ENCODE results near the gene FGGY.

FGGY gene

DNA sequence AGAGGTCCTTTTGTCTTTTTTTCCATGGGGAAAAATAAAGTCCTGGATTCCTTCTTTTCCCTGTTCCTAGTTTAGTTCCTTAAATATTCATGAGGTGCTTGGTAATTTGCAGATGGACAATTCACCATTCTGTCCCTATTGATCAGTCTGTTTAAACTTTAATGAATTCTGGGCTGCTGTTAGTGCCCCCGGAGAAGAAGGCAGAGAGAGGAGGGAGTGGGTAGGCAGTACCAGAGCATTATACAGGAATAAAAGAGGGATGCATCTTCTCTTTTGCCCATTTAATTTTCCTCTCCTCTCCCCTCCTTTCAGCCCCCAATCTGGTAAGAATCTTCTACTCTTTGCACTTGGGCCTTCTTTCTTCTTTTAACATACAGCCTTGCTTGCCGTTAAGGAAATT lies 25.9 kb downstream of the FGGY start:
- Histone ChIP-seq H3K9ac (ENCODE audit: low read length) (no peak overlapping the region), H3K27me3 (ENCODE audit: control insufficient read depth, insufficient read depth, low read length) (no peaks in the 10 kb centered on the region), H3K36me3 (ENCODE audit: control insufficient read depth, insufficient read depth, low read length) (no peaks in the 10 kb centered on the region), H3K9me3 (ENCODE audit: control insufficient read depth, low read length) (no peaks in the 10 kb centered on the region), H3K4me3 (ENCODE audit: low read length) (no peak overlapping the region), H3K4me1 (ENCODE audit: control insufficient read depth, insufficient read depth, low read length) (peaks cover under 1% of the 10 kb centered on the region)

DNA sequence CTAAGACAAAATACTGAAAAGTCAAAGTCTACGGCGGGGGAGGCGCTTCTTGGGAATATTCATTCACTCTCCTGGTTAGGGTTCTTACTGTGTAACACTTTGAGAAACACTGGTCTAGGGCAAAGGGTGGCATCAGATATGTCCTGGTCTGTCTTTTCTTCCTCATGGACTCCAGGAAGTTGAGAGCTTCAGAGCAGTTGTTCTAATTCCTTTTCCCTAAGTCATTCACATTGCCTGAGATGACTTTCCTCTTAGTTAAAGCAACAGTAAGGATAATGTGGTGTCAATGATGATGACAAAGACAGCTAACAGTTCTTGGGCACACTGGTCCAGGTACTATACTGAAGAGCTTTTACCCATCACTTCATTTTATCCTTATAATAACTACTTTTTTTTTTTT lies 27.0 kb downstream of the FGGY start:
- Histone ChIP-seq H3K4me3 (ENCODE audit: low read length) (no peak overlapping the region), H3K9me3 (ENCODE audit: control insufficient read depth, low read length) (no peaks in the 10 kb centered on the region), H3K36me3 (ENCODE audit: control insufficient read depth, insufficient read depth, low read length) (no peaks in the 10 kb centered on the region), H3K27me3 (ENCODE audit: control insufficient read depth, insufficient read depth, low read length) (no peaks in the 10 kb centered on the region), H3K9ac (ENCODE audit: low read length) (no peak overlapping the region), H3K4me1 (ENCODE audit: control insufficient read depth, insufficient read depth, low read length) (no peaks in the 10 kb centered on the region)

DNA sequence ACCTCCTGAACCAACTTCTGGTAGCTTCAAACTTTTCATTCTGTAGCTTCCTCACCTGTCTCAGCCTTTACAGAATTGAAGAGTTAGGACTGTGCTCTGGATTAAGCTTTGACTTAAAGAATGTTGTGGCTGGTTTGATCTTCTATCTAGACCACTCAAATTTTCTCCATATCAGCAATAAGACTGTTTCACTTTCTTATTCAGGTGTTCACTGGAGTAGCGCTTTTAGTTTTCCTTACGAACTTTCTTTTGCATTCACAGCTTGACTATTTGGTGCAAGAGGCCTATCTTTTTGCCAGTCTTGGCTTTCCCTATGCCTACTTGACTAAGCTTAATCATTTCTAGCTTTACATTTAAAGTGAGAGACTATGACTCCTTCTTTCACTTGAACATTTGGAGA lies 31.5 kb downstream of the FGGY start:
- Histone ChIP-seq H3K4me1 (ENCODE audit: control insufficient read depth, insufficient read depth, low read length) (no peaks in the 10 kb centered on the region), H3K9ac (ENCODE audit: low read length) (no peak overlapping the region), H3K9me3 (ENCODE audit: control insufficient read depth, low read length) (no peaks in the 10 kb centered on the region), H3K36me3 (ENCODE audit: control insufficient read depth, insufficient read depth, low read length) (no peaks in the 10 kb centered on the region), H3K4me3 (ENCODE audit: low read length) (no peak overlapping the region), H3K27me3 (ENCODE audit: control insufficient read depth, insufficient read depth, low read length) (no peaks in the 10 kb centered on the region)

DNA sequence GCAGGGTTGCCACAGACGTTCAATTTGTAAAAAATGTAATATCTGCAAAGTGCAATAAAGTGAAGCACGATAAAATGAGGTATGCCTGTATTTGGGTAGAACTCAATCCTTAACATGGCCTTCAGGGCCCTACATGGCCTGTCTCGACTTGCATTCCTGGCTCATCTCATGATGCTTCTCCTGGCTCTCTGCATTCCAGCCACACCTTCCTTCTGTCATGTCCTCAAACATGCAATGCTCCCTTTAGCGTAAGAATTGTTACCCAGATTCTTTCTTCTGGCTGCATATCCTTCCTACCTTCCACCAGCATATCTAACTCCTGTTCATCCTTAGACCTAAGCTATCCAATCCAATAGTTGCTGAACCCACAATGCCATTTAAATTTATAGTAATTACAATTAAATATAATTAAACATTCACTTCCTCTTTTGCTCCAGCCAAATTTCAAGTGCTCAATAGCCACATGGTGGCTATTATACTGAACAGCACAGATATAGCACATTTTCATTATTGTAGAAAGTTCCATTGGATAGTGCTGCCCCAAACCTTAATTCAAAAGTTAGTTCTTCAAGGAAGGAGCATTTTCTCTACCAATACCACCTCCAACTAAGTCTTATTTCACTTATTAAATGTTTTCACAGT lies 32.6 kb downstream of the FGGY start:
- no peaks in the 10 kb centered on the region for H3K4me1 ChIP-seq (ENCODE audit: control insufficient read depth, insufficient read depth, low read length)
- H3K4me3 ChIP-seq (ENCODE audit: low read length) = no peak overlapping the region
- no peaks in the 10 kb centered on the region for H3K36me3 ChIP-seq (ENCODE audit: control insufficient read depth, insufficient read depth, low read length)
- no peaks in the 10 kb centered on the region for H3K9me3 ChIP-seq (ENCODE audit: control insufficient read depth, low read length)
- no peak overlapping the region for H3K9ac ChIP-seq (ENCODE audit: low read length)
- H3K27me3 ChIP-seq (ENCODE audit: control insufficient read depth, insufficient read depth, low read length) = no peaks in the 10 kb centered on the region

DNA sequence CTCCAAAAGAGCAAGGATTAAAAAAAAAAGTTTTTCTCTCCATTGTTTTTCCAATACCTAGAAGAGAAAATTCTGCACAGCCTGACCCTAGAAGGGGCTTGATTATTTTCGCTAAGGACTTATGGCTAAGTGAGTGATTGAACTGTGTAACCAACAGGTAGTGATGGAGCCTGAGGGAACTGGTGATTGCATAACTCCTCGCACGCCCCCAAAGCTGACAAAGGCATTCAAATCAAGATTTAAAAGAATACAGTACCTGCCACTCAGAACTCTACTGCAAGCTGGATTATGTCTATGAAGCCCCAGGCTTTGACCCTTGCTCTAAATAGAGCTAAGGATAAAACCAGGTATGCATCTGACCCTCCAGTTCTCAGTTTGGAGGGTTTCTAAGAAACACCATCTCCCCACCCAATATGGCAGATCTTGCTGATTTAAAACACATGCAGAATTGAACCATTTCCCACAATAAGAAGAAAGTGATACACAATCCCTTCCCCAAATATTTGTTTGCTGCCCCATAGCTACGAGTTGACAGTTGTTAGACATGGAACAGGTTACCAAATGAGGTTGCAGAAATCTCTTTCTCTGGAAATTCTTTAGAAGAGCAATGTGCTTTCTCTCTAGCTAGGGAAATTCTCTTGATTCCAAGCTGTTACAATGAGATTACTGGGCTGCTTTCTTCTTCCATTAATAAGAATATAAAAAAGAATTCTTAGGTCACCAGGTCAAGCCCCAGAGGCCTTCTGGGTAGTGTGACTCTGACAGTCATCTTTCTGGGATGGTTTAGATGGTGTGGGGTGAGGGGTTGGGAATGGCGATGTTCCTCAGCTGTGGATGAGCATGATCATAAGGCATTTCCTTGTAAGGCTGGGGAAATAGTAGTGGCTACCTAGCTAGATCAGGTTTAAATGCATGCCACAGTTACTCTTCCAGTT lies 35.1 kb downstream of the FGGY start:
- no peaks in the 10 kb centered on the region for H3K27me3 ChIP-seq (ENCODE audit: control insufficient read depth, insufficient read depth, low read length)
- no peak overlapping the region for H3K4me3 ChIP-seq (ENCODE audit: low read length)
- no peaks in the 10 kb centered on the region for H3K4me1 ChIP-seq (ENCODE audit: control insufficient read depth, insufficient read depth, low read length)
- H3K36me3 ChIP-seq (ENCODE audit: control insufficient read depth, insufficient read depth, low read length) = no peaks in the 10 kb centered on the region
- no peak overlapping the region for H3K9ac ChIP-seq (ENCODE audit: low read length)
- no peaks in the 10 kb centered on the region for H3K9me3 ChIP-seq (ENCODE audit: control insufficient read depth, low read length)

DNA sequence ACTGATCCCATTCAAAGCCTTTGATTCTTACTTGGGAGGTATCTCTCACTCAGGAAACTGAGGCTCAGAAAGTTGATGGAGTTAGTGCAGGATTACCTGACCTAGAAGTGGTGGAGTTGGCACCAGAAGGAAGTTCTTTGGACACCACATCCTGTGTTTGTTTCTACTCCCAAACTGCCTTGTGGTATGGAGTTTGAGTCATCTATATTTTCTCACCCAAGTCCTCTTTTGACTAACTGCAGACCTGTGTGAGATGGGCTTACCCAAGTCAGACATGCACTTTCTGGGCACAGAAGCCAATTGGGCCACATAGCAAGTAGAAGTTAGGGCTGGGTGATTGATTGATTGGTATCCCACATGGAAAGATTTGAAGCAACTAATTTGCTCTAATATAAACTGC lies 36.1 kb downstream of the FGGY start:
- Histone ChIP-seq H3K36me3 (ENCODE audit: control insufficient read depth, insufficient read depth, low read length) (no peaks in the 10 kb centered on the region), H3K9me3 (ENCODE audit: control insufficient read depth, low read length) (no peaks in the 10 kb centered on the region), H3K4me1 (ENCODE audit: control insufficient read depth, insufficient read depth, low read length) (no peaks in the 10 kb centered on the region), H3K27me3 (ENCODE audit: control insufficient read depth, insufficient read depth, low read length) (no peaks in the 10 kb centered on the region), H3K9ac (ENCODE audit: low read length) (no peak overlapping the region), H3K4me3 (ENCODE audit: low read length) (no peak overlapping the region)

DNA sequence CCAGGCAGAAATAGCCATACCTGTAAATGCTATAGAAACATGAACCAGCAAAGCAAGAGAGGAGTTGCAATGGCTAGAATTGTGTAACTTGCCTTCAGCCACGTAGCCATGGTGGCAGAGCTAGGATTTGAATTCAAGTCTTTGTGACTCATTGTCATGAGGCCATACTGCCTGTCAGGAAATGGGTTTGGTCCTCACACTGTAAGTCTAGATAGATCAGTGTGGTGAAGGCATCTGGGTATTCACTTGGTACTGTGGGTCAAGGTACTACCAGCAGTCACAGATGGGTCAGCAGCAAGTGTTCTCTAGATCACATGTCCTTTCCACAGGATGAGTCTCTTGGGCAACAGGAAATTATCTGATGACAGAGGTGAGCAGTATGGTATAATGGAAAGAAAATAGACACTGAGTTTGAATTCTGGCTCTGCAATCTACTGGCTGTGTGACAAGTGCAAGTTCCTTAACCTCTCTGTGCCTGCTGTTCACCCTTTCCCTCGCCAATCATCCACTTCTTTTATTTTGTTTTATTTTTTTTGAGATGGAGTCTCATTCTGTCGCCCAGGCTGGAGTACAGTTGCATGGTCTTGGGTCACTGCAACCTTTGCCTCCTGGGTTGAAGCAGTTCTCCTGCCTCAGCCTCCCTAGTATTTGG lies 36.9 kb downstream of the FGGY start:
- H3K4me3 ChIP-seq (ENCODE audit: low read length) = no peak overlapping the region
- H3K36me3 ChIP-seq (ENCODE audit: control insufficient read depth, insufficient read depth, low read length) = no peaks in the 10 kb centered on the region
- no peaks in the 10 kb centered on the region for H3K27me3 ChIP-seq (ENCODE audit: control insufficient read depth, insufficient read depth, low read length)
- H3K9me3 ChIP-seq (ENCODE audit: control insufficient read depth, low read length) = no peaks in the 10 kb centered on the region
- H3K4me1 ChIP-seq (ENCODE audit: control insufficient read depth, insufficient read depth, low read length) = no peaks in the 10 kb centered on the region
- H3K9ac ChIP-seq (ENCODE audit: low read length) = no peak overlapping the region

DNA sequence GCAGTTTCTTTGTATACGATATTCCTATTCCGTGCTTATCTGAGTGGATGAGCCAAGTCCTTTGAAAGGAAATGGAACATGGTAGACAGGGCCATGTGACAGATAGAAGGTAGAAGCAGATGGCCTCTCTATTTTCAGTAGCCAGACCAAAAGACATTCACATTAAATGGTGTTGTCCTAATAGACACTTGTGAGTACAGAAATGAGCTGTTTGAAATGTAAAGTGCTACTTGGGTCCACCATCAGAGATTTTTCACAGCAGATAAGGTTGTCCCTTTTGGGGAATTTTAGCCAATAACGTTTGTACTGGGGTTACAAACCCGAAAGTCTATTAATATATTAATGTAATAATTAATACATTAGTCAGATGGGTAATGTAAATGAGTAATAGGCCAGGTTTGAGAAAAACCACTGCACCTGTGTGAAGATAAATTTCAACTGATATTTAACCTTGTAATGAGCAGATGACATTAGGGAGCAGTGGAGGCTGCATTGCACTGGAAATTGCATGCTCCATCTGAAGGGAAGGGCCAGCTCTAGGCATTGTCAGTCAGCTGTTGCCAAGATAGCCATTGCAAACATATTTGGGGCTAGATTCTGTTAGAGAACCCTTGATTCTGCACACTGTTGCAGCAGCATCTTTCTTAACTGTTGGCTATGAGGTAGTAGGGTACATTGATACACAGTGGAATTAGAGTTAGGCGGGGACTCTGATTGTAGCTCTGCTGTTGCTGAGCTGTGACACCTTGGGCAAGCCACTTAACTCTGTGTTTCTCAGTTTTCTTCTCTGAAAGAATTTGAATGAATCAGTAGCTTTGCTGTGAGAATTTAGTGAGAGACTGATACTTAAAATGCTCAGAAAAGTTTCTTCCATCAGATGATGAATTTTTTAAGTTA lies 43.8 kb downstream of the FGGY start:
- Histone ChIP-seq H3K4me3 (ENCODE audit: low read length) (no peak overlapping the region), H3K27me3 (ENCODE audit: control insufficient read depth, insufficient read depth, low read length) (no peaks in the 10 kb centered on the region), H3K9me3 (ENCODE audit: control insufficient read depth, low read length) (no peaks in the 10 kb centered on the region), H3K4me1 (ENCODE audit: control insufficient read depth, insufficient read depth, low read length) (no peaks in the 10 kb centered on the region), H3K36me3 (ENCODE audit: control insufficient read depth, insufficient read depth, low read length) (no peaks in the 10 kb centered on the region), H3K9ac (ENCODE audit: low read length) (no peak overlapping the region)

DNA sequence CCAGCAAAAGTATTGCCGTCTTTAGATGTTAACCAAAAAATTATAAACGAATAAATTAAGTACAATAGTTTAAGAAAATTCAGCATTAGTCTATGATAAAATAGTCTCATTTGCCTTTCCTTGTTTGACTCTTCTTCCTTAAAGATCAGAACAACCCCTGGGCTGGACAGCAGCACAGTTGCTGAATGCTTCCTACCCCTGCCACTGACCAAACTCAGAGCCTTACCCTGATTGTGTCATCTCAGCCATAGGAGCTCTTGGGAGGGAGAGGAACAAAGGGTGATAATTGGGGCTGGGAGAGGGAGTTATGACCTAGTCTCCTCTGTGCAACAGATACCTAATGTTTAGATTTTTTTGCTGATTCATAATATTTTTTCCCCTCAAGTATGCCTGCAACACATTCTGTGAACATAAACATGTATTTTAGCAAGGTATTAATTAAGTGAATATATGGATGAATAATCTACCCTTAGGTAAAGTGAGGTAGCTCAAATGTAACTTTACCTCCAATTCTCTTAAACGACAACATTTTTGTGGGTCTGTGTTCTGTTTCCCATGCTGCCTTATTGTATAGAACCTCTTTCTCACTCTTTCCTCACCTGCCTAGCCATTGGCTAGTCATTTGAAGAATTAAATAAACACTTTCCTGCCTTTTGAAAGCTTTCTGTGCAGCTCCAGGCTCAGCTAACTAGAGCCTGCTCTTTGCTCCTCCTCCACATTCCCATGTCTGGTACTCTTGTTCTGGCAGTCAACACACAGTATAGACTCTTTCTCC lies 46.1 kb downstream of the FGGY start:
- Histone ChIP-seq H3K36me3 (ENCODE audit: control insufficient read depth, insufficient read depth, low read length) (no peaks in the 10 kb centered on the region), H3K27me3 (ENCODE audit: control insufficient read depth, insufficient read depth, low read length) (no peaks in the 10 kb centered on the region), H3K9ac (ENCODE audit: low read length) (no peak overlapping the region), H3K4me3 (ENCODE audit: low read length) (no peak overlapping the region), H3K4me1 (ENCODE audit: control insufficient read depth, insufficient read depth, low read length) (no peaks in the 10 kb centered on the region), H3K9me3 (ENCODE audit: control insufficient read depth, low read length) (no peaks in the 10 kb centered on the region)

DNA sequence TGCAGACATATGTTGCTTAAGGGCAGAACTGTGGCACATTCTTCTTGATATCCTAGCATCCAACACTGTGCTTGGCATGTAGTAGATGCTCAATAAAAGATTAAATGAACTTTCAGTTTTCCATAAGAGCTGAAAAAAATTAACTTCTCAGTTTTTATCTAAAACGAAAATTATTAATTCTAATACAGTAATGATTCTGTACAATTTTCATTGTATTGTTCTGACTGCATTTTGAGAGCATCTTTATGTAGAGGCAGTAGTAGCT lies 46.6 kb downstream of the FGGY start:
- Histone ChIP-seq H3K4me1 (ENCODE audit: control insufficient read depth, insufficient read depth, low read length) (no peaks in the 10 kb centered on the region), H3K27me3 (ENCODE audit: control insufficient read depth, insufficient read depth, low read length) (no peaks in the 10 kb centered on the region), H3K4me3 (ENCODE audit: low read length) (no peak overlapping the region), H3K9me3 (ENCODE audit: control insufficient read depth, low read length) (no peaks in the 10 kb centered on the region), H3K9ac (ENCODE audit: low read length) (no peak overlapping the region), H3K36me3 (ENCODE audit: control insufficient read depth, insufficient read depth, low read length) (no peaks in the 10 kb centered on the region)

DNA sequence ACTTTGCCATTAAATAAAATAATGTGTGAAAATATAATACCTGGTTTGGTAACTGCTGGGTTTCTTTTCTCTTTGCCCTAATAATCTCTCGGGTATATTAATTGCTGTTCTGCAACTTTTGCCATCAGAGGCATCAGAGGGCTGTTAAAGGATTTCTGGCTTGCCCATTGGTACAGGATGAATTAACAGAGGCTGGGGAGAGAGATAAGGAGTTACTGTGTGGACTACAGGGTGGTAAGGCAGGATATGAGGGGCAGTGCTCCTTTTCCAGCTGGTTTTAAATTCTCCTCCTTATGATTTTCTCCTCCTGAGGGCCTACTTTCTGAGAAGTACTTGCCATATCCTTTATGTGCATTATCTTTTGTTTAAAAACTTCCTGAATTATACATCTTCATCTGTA lies 48.3 kb downstream of the FGGY start:
- Histone ChIP-seq H3K27me3 (ENCODE audit: control insufficient read depth, insufficient read depth, low read length) (no peaks in the 10 kb centered on the region), H3K9me3 (ENCODE audit: control insufficient read depth, low read length) (no peaks in the 10 kb centered on the region), H3K4me3 (ENCODE audit: low read length) (no peak overlapping the region), H3K4me1 (ENCODE audit: control insufficient read depth, insufficient read depth, low read length) (no peaks in the 10 kb centered on the region), H3K9ac (ENCODE audit: low read length) (no peak overlapping the region), H3K36me3 (ENCODE audit: control insufficient read depth, insufficient read depth, low read length) (no peaks in the 10 kb centered on the region)

All from mucosa of stomach (tissue), 1 donor.